ENCODE results near the gene PIGK.
"Not testable (repeated sequence)": the region's sequence is repeated elsewhere in the genome, so short reads cannot be mapped to it uniquely, and the experiment has no call there.

The PIGK gene

DNA sequence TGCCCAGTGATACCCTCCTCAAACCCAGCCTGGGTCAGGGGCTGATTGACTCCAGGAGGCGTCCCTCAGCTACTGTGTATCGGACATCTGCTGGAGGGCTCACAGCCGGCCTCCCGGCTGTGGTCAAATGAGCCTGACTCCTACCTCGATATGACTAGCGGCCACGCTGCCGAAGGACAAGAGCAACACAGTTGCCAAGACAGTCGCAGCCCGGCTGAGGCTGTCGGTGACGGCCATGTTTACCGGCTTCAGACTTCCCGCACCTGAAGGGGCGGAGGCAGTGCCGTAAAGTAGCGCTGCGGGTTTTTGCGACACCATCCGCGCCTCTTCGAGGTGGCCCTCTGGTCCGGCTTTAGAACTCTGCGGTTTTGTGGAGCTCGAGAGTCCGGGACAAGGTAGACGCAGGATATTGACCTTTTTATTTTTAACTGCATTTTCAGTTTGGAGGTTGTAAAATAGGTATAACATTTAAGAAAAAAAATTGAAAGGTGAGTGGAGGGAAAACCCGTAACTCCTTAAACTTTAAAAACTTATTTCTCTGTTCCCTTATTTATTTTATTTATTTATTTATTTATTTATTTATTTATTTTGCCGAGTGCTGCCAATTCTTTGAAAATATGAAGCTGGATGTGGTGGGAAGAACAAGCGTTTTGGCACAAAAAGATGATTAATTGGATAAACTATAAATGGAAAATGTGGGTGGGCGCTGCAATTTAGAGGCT is at the start of gene PIGK:
Gene PIGK, minus strand, starts transcription at position 265 of the 722 bp plus-strand sequence. Its CDS starts 28 bp downstream, at position 237.
- DNase-seq (ENCODE audit: low spot score), result peak; percentile 58

DNA sequence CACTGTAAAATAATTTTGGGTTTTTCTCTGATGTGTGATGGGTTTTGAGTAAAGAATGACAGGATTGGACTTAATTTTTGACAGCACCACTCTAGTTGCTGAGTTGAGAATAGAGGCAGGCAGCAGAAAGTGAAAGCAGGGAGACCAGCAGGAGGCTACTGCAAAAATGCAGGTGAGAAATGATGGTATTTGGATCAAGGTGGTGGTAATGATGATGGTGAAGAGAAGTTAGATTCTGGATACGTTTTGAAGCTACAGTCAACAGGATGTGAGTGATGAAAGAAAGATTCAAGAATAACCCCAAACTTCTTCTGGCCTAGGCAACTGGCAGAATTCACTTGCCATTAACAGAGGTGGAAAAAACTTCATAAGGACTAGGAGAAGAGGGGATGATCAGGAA is 47.8 kb upstream of the PIGK start:
- DNase-seq (ENCODE audit: low spot score), result no peak

DNA sequence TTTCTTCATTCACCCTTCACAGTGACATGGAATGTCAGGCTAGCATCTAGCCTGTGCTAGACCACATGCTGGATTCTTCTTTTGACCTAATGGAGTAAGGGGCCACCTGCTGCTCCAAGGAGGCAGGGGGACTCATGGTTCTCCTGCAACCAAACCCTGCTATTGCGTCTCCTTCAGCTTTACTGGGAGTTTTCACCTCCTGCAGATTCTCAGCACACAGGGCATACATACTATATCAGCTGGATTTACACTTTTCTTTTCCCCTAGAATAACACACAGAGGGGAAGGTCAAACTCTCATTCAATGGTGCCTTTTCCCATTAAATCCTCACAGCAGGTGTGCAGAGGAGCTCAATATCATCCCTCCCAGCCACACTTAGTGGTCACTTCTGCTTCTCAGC is 46.0 kb upstream of the PIGK start:
- DNase-seq (ENCODE audit: low spot score), result no peak

DNA sequence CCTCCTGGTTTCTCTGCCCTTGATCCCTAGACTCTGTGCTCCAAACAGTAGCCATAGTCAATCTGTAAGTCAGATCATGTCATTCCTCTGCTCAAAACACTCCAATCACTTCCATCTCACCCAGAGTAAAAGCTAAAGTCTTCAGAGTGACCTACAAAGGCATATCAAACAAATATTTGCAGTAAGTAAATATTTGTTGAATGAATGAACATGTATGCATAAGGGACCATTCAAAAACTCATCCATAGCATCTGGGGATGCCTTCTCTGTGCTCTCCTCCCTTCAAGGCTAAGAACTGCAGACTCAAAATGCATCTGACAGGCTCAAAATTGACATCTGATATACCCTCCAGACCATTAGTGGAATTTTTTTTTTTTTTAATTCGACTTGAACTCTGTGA is 44.5 kb upstream of the PIGK start:
- no peak for DNase-seq (ENCODE audit: low spot score)

DNA sequence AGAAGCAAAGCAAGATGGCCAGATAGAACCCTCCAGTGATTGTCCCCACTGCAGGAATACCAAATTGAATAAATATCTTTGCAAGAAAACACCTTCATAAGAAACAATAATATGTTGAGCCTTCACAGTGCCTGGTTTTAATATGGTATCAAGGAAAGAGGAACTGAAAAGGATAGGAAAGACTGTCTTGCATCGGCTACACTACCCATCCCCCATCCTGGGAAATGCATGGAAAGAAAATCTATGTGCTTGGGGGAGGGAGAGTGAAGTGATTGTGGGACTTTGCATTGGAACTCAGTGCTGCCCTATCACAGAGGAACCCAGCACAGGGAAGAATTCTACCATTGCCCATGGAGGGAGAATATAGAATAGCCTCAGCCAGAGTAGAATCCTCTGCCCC is 34.0 kb upstream of the PIGK start:
- DNase-seq (ENCODE audit: low spot score), result no peak

DNA sequence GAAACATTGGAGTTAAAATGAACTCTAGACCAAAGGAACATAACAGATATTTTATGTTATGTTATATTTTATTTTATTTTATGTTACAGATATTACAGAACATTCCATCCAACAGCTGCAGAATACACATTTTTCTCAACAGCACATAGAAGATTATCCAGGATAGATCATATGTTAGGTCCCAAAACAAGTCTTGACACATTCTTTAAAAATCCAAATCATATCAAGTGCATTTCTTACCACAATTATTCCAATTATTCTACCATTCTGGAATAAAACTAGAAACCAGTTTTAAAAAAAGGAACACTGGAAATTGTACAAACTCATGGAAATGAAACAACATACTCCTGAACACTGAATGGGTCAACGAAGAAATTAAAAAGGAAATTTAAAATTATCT is 30.9 kb upstream of the PIGK start:
- no peak for DNase-seq (ENCODE audit: low spot score)

DNA sequence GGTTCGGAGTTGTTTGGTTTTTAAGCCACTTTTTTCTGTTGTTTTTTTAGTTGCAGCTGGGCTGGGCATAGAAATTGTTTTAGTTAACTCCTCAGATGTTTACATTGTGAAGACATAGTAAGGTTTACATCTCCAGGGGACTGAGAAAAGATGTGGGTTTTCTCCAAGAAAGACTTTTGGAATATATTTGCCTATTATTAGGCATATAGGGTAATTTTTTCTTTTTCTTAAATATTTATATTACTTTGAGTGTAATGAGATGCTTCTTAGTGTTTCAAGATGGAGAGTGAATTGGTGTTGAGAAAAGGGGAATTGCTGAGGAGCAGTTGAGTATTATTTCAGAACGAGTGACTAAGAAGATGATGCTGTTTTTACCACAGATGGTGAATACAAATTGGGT is 26.6 kb upstream of the PIGK start:
- no peak for DNase-seq (ENCODE audit: low spot score)

DNA sequence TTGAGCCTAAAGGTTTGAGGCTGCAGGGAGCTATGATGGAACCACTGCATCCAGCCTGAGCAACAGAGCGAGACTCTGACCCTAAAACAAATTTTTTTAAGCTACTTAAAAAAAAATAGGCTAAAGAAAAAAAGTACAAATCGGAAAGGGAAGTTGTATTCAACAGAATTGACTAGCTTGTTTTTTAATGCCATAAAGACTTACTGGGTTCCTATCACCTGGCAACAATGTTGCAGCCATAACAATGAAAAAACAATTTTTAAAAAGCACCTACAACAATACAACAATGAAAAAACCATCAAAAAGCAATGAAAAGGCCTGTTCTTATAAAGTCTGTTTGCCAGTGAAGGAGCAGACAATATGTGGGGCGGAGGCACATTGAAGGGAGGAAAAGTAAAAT is 20.1 kb upstream of the PIGK start:
- no peak for DNase-seq (ENCODE audit: low spot score)

DNA sequence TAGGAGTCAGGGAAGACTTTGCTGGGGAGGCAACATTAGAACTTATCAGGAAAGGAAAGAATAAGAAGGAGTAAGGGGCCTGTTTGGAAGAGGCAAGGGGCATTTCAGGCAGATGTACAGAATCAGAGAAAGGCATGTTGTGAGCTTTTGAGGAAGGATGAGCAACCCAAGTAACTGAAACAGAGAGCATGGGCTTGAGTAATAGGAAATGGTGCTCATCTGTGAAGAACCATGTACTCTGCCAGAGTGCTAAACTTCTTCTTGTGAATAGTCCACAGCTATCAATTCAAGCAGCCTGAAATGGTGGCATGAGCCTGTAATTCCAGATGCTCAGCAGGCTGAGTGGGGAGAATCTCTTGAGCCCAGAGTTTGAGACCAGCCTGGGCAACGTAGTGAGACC is 19.2 kb upstream of the PIGK start:
- no peak for DNase-seq (ENCODE audit: low spot score)

DNA sequence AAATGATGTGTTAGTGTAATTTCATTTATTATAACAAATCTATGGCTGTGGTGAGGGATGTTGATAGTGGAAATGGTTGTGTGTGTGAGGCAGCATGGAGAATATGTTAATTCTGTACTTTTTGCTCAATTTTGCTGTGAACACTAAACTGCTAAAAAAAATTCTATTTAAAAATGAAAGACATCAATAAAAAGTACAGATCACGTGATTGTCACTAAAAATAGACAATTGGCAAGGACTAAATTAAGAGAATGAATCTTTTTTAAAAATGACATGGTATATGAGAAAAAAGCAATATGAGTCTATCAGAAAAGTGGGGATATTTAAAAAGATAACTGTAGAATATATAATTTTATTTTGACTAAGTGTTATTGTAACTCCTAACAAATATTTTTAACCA is 15.7 kb upstream of the PIGK start:
- DNase-seq (ENCODE audit: low spot score), result no peak

DNA sequence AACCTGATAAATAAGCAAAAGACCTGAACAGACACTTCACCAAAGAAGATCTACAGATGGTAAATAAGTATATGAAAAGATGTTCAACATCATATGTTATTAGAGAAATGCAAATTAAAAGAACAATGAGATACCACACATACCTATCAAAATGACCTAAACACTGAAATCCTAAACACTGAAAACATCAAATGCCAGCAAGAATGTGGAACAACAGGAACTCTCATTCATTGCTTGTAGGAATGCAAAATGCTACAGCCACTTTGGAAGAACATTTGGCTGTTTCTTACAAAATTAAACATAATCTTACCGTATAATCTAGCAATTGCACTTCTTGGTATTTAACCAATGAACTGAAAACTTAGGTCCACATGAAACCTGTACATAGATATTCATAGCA is 14.9 kb upstream of the PIGK start:
- DNase-seq (ENCODE audit: low spot score), result no peak

DNA sequence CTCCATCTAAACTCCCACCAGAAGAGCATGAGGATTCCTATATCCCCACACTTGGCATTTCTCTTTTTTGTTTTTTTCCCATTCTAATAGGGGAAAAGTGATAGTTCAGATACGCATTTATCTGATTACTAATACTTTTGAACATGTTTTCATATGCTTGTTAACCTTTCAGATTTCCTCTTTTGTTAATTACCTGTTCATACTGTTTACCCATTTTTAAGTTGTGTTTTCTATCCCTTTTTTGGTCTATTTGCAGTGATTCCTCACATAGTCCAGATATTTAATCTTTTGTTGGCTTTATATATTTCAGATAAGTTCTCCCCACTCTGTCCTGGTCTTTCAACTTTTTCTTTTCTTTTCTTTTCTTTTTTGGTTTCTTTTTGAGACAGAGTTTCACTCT is 13.6 kb upstream of the PIGK start:
- no peak for DNase-seq (ENCODE audit: low spot score)

DNA sequence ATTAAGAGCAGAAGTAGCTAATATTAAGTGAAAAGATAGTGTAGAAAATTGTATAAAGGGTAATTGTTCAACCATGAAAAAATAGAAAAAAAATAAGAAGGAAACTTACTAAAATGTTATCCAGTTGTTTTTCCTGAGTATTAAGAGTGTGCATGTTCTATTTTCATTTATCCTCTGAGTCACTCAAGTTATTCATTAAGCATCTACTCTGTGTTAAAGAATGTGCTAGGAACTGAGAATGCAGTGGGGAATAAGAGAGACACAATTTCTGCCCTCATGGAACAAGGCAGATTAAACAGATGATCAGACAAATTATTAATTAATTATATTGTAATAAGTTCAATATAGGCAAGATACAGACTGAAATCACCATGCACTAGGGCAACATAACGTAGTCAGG is 10.8 kb upstream of the PIGK start:
- no peak for DNase-seq (ENCODE audit: low spot score)

DNA sequence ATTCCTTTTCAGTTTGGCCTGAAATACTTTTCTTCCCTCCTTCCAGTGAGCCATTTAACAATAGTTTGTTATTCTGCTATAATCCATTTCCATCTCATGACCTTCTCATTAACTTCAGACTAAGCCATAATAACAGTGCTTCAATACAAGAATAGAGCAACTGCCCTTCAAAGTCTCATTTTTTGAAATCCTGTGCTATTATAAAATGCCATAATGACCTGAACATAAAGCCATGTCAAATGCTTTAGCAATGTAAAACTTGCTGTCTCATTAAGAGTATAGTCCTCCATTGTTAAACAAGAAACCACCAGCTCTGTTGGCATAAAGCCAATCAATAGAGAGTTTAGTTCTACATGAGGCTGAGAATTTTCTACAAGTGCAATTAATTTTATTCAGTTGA is 9.6 kb upstream of the PIGK start:
- DNase-seq (ENCODE audit: low spot score), result no peak

DNA sequence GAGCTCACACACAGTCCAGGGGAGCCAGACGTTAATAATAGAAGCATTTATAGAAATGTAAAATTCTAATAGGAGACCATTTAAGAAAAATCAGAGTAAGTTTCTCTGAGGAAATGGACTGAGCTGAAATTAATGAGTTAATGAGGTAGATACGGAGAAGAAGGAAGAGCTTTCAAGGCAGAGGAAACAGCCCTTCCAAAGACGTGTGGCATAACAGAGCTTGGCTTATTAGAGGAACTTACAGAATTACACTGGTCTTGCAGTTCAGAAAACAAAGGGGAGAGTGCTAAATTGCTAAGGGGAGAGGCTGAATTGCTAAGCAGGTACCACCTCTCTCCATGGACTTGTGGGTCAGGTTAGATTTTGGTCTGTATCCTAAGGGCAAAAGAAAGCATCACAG is 8.2 kb upstream of the PIGK start:
- DNase-seq (ENCODE audit: low spot score), result no peak

DNA sequence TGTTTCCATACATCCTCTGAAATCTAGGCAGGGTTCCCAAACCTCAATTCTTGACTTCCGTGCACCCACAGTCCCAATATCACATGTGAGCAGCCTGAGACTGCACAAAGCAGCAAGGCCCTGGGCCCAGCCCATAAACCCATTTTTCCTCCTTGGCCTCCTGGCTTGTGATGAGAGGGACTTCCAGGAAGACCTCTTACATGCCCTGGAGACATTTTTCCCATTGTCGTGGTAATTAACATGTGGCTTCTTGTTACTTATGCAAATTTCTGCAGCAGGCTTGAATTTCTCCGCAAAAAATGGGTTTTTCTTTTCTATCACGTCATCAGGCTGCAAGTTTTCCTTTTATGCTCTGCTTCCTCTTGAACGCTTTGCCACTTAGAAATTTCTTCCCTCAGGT is 3.3 kb upstream of the PIGK start:
- no peak for DNase-seq (ENCODE audit: low spot score)

DNA sequence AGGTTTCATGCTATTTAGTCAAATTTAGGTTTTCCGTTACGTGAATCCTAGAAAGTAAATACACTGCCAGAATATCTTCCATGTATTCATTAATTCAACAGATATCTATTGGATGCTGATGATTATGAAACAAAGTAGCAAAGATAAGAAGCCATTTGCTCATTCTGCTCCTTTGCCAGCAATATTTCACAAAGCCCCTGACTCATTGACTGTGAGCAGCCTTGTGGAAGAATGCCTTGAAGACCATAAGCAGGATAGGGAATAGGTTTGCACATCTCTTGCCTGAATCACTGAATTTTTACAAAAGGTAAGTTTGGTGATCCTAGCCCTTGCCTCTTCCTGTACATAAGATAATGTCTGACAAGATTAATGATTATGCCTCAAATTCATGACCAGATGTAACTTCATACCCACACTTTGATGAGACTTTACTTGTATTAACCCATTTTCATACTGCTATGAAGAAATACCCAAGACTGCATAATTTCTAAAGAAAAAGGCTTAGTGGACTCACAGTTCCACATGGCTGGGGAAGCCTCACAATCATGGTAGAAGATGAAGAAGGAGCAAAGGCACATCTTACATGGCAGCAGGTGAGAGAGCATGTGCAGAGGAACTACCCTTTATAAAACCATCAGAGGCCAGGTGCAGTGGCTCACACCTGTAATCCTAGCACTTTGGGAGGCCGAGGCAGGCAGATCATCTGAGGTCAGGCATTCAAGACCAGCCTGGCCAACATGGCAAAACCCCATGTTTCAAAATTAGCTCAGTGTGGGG is 1.6 kb upstream of the PIGK start:
- no peak for DNase-seq (ENCODE audit: low spot score)

DNA sequence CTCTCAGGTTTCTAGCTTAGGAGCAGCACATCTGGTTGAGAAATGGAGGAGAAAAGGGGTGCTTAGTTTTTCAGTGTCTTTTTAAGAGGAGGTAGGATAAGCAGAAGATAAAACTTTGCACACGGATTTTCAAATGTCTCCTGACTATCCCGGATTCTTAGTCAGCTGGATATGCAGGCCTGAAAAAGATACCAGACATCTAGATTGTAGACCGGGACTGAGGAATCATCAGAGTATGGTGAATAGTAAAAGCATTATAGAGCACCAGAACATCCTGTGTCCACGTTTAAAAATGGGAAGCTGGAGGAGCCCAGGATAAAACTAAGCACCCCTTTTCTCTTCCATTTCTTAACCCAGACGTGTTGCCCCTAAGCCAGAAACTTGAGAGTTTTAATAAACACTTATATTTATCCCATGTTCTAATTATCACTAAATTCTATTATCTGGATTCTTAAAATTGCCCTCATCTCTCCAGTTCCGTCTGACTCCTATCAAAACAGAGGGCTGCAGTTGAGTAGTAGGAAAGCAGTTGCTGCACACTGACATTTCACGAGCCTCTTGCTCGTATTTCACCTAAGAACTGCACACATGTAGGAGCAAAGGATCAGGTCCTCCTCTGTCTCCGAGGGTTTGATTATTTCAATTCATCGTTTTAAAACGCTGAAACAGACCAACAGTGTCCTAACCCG is 609 bp downstream of the PIGK start:
- DNase-seq (ENCODE audit: low spot score), result no peak

DNA sequence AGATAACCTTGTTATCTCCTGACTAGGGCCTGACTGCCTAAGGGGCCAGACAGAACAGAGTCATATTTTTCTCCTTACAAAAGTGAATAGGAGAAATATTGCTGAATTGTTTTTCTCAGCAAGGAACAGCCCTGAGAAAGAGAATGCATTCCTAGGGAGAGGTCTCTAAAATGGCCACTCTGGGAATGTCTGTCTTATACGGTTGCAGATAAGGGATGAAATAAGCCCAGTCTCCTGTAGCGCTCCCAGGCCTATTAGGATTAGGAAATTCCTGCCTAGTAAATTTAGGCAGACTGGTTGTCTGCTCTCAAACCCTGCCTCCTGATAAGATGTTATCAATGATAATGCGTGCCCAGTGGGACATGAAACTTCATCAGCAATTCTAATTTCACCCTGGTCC is 15.2 kb downstream of the PIGK start:
- not testable (repeated sequence) for DNase-seq (ENCODE audit: low spot score)

DNA sequence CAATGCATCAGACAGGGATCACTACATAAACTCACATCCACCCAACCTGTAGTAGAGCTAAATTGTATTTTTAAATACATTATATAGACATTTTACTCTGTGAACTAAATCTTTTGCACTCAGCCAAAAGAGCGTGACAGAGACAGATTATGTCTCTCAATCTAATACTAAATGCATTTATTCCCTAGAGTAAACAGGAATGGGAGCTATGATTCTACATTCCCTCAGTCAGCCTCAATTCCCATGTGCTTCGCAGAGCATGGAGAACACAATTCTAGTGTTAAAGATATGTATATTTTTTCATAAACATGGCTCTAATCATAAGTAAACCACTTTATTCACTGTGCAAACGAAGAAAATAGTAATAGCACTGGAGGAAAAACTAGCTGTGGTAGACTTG is 16.5 kb downstream of the PIGK start:
- no peak for DNase-seq (ENCODE audit: low spot score)

DNA sequence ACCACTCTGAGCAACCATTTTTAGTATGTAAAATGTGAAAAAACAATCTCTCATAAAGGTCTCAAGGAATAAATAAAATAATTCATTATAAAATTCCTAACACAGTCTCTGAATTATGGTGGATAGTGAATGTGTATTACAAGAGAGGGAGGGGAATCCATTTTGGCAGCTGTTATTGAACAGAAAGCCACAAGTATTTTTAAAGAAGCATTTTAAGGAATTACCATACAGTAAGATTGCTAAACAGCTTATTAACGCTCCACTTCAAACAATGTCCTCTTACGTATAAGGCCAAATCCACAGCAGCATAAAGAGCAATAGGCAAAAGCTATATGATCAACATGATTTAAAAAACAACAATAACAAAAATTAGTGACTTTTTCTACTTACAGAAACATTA is 18.4 kb downstream of the PIGK start:
- no peak for DNase-seq (ENCODE audit: low spot score)

DNA sequence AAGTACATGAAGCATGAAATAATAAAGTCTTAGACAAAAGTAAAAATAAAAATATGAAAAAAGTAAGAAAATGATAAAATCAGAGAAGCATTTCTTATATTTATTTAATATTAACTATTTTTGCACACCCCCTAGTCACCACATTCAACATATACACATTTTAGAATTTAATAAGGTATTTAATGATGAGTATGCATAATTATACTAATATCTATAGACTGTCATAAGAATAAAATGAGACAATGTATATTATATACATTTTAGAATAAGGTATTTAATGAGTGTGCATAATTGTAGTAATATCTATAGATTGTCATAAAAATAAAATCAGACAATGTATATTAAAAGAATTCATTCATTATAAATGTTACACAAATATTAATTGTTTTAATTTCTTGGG is 18.9 kb downstream of the PIGK start:
- DNase-seq (ENCODE audit: low spot score), result no peak

DNA sequence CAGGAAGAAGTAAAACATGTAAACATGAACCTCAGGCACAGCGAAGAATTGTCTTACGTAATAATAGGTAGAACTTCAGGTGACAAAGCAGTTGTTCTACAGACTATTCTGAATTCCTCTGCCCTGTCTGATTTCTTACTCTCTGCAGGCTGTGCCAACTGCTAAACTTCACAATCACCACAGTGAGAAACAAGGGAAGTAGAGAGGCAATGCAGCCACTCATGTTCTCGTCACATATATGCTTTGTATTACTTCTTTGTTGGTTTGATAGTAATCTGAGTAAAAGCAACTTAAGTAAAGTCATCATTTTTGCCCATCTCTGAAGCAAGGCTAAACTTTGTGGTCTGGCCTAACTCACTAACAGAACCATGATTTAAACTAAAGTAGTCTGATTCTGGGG is 21.9 kb downstream of the PIGK start:
- DNase-seq (ENCODE audit: low spot score), result no peak

Measured in HuH-7 (cell line).